HepG2 (cell line): ENCODE data around the gene ABCA4. TPM values are rescaled to one million over a fixed set of nuclear protein-coding genes. Genes with fewer than 3 reads are reported as not detected.
A peak's percentile ranks its signal among the peaks of the same experiment; 100 is the strongest.

Experiments used
- ATAC-seq: fragments of 200-7000 bp; cut with Tn5 transposase; 3 replicates; pipeline ENCODE4 v1.9.1; 2020; ENCODE audit warnings: mild to moderate bottlenecking, moderate library complexity
- BruUV-seq: library from RNA; stranded (reverse); fragments of 400-500 nt; replicated peaks from 2 replicates; lab custom pipeline; 2021; lab: Mats Ljungman, UMichigan
- CTCF ChIA-PET: fragments of 300-600 bp; formaldehyde crosslinking; extraction: SDS; loops from one replicate; lab custom pipeline; 2021; ENCODE audit warnings: low total read pairs, inconsistent platforms, low intra/inter-chr PET ratio; lab: Yijun Ruan, JAX
- POLR2A ChIA-PET: fragments of 350-600 bp; sonication (Branson Sonifier 250); formaldehyde crosslinking; loops from one replicate; lab custom pipeline; 2020; ENCODE audit warnings: antibody characterized with exemption, inconsistent platforms; lab: Yijun Ruan, JAX
- DNase-seq: peaks from one replicate; pipeline ENCODE4 v3.0.0-alpha.2; 2015; ENCODE audit warnings: low spot score
- FAIRE-seq: peaks from 3 replicates; lab custom pipeline; 2011; peaks lifted over from hg19 to GRCh38; lab: Jason Lieb, UNC
- H2AFZ ChIP-seq: one replicate; pipeline ENCODE4 v1.6.1; 2011; ENCODE audit warnings: low read length, inconsistent platforms
- H3K27ac ChIP-seq: fragments of 300-600 bp; 3 replicates; pipeline ENCODE4 v1.8.0; 2011; ENCODE audit warnings: mixed run types, mild to moderate bottlenecking, mixed read lengths, low read length, inconsistent platforms; ENCODE audit not compliant: insufficient read depth; ENCODE audit errors: extremely low read length
- H3K27me3 ChIP-seq, 2 experiments: fragments of 200-600 bp in 1 of 2; 2 replicates in 1 of 2; 3 replicates in 1 of 2; pipeline versions ENCODE4 v1.6.0 to v1.8.0; 2011; ENCODE audit warnings: low read length in 2 of 2, mild to moderate bottlenecking in 2 of 2, moderate library complexity in 2 of 2, inconsistent platforms in 1 of 2; ENCODE audit not compliant: insufficient read depth in 2 of 2, control insufficient read depth in 1 of 2
- H3K36me3 ChIP-seq, 2 experiments: fragments of 200-600 bp in 1 of 2; replicated peaks in 1 of 2; 2 replicates in 1 of 2; 3 replicates in 1 of 2; pipeline versions ENCODE4 v1.5.1 to v1.8.0; 2011; ENCODE audit warnings: low read length in 2 of 2, inconsistent platforms in 1 of 2; ENCODE audit not compliant: insufficient read depth in 2 of 2, control insufficient read depth in 1 of 2
- H3K4me1 ChIP-seq: 2 replicates; pipeline ENCODE4 v1.5.1; 2012; ENCODE audit warnings: low read length, inconsistent platforms; ENCODE audit not compliant: insufficient read depth
- H3K4me2 ChIP-seq: 2 replicates; pipeline ENCODE4 v1.6.0; 2011; ENCODE audit warnings: low read depth, low read length, inconsistent platforms
- H3K4me3 ChIP-seq, 3 experiments: fragments of 200-600 bp in 1 of 3; sonication (generic), shearing (Covaris generic) in 1 of 3; replicated peaks in 1 of 3; 2 replicates each; pipeline ENCODE4 v1.5.1; 2011 to 2016; ENCODE audit warnings: low read length in 3 of 3, inconsistent platforms in 2 of 3, low read depth in 2 of 3, mild to moderate bottlenecking in 2 of 3, control low read depth in 1 of 3, mixed read lengths in 1 of 3; ENCODE audit not compliant: insufficient read depth in 1 of 3
- H3K79me2 ChIP-seq: one replicate; pipeline ENCODE4 v1.6.1; 2011; ENCODE audit warnings: low read length, inconsistent platforms; ENCODE audit not compliant: insufficient read depth
- H3K9ac ChIP-seq: 2 replicates; pipeline ENCODE4 v1.6.0; 2011; ENCODE audit warnings: mild to moderate bottlenecking, low read depth, low read length, inconsistent platforms; ENCODE audit not compliant: insufficient read depth
- H3K9me3 ChIP-seq: 2 replicates; pipeline ENCODE4 v1.5.1; 2012; ENCODE audit warnings: mild to moderate bottlenecking, low read length
- H4K20me1 ChIP-seq: 2 replicates; pipeline ENCODE4 v1.6.0; 2011; ENCODE audit warnings: inconsistent platforms, mild to moderate bottlenecking, low read length, moderate library complexity; ENCODE audit not compliant: insufficient read depth
- JUND ChIP-seq: sonication (generic); formaldehyde crosslinking; IDR thresholded peaks from 2 replicates; pipeline ENCODE4 v1.8.0; 2022; ENCODE audit warnings: mild to moderate bottlenecking, missing genetic modification reagents
- MIER2 ChIP-seq: IDR thresholded peaks from 2 replicates; pipeline ENCODE4 v1.6.1; 2016; ENCODE audit warnings: missing biosample characterization, missing genetic modification reagents
- REST ChIP-seq, 2 experiments: IDR thresholded peaks; 2 replicates each; pipeline ENCODE4 v1.6.1; 2011 to 2012; ENCODE audit warnings: low read length in 2 of 2, borderline replicate concordance in 1 of 2, low read depth in 1 of 2, mild to moderate bottlenecking in 1 of 2, moderate library complexity in 1 of 2
- SAP130 ChIP-seq: IDR thresholded peaks from 2 replicates; pipeline ENCODE4 v1.6.1; 2016; ENCODE audit warnings: low read depth
- SKIL ChIP-seq: sonication (generic); formaldehyde crosslinking; IDR thresholded peaks from 2 replicates; pipeline ENCODE4 v1.8.0; 2022; ENCODE audit warnings: missing genetic modification reagents, mild to moderate bottlenecking, moderate library complexity, borderline replicate concordance
- TBX2 ChIP-seq: sonication (generic); formaldehyde crosslinking; IDR thresholded peaks from 2 replicates; pipeline ENCODE4 v1.5.0; 2020; ENCODE audit warnings: missing genetic modification reagents, mild to moderate bottlenecking, borderline replicate concordance
- TGIF2 ChIP-seq: IDR thresholded peaks from 2 replicates; pipeline ENCODE4 v1.6.1; 2016; ENCODE audit warnings: control low read depth, missing compliant biosample characterization
- ZNF547 ChIP-seq: sonication (generic); formaldehyde crosslinking; IDR thresholded peaks from 2 replicates; pipeline ENCODE4 v1.5.1; 2020; ENCODE audit warnings: mild to moderate bottlenecking, missing genetic modification reagents
- ZNF563 ChIP-seq: sonication (generic); formaldehyde crosslinking; IDR thresholded peaks from 2 replicates; pipeline ENCODE4 v1.8.0; 2022; ENCODE audit warnings: mild to moderate bottlenecking, moderate library complexity, missing genetic modification reagents
- ZNF644 ChIP-seq: IDR thresholded peaks from 2 replicates; pipeline ENCODE4 v1.6.1; 2016; ENCODE audit warnings: low read depth
- ZNF709 ChIP-seq: sonication (generic); formaldehyde crosslinking; IDR thresholded peaks from 2 replicates; pipeline ENCODE4 v1.5.0; 2020; ENCODE audit warnings: mild to moderate bottlenecking, missing genetic modification reagents
- WGBS: methylation state at CpG from one replicate; pipeline ENCODE4 v1.1.6; 2017; ENCODE audit warnings: low lambda C conversion rate; 5-methylcytosine and 5-hydroxymethylcytosine counted together
- in situ Hi-C: cut with HindIII; loops from 2 replicates; pipeline ENCODE4 v1.10.0; 2017; ENCODE audit warnings: low pct_unique_long_range_greater_than_20kb; ENCODE audit not compliant: extremely low pct_ligation_motif_present
- intact Hi-C: fragments of 100-400 bp; cut with micrococcal nuclease; formaldehyde crosslinking; loops from one replicate; pipeline ENCODE4 v1.10.0; 2022; ENCODE audit not compliant: unreplicated experiment
- polyA plus RNA-seq, 8 experiments: library from polyadenylated mRNA; depleted of rRNA in 3 of 8; stranded (reverse) in 7 of 8; unstranded in 1 of 8; fragments of >200 nt; fragmentation: Illumina TruSeq in 4 of 8; extraction: Trizol in 4 of 8; gene quantifications; 2 replicates each; pipeline versions ENCODE4 v1.2.1 to v1.2.3, GENCODE V29; 2011 to 2016; ENCODE audit warnings: low read depth in 4 of 8, missing spikeins in 1 of 8, mixed read lengths in 1 of 8; ENCODE audit not compliant: insufficient read depth in 1 of 8
- total RNA-seq, 5 experiments: library from RNA; depleted of rRNA; stranded (reverse); fragments of >200 nt; fragmentation: Illumina TruSeq; extraction: Trizol; gene quantifications; 2 replicates each; pipeline ENCODE4 v1.2.3, GENCODE V29; 2016; ENCODE audit warnings: low read depth in 1 of 5
- TF ChIP-seq, protein P1 (sequence below): sonication (generic); formaldehyde crosslinking; IDR thresholded peaks from 2 replicates; pipeline ENCODE4 v1.5.1; 2020; ENCODE audit warnings: missing genetic modification reagents, mild to moderate bottlenecking, borderline replicate concordance

Gene ABCA4
- total and polyA plus RNA-seq, 2 of the 13 experiments (the other 11 are each of a cell fraction or from before 2014, with no cell fraction given) = 0.24 to 0.67 TPM

GRCh38 chr1:94100785-94101612, 19.9 kb downstream of the ABCA4 start:
- Histone ChIP-seq H3K9me3 (no peaks in the 10 kb centered on the region), H3K79me2 (no peaks in the 10 kb centered on the region), H3K4me3 (no peak overlapping the region), H3K27ac (no peak overlapping the region), H3K27me3 (peaks cover 0 to 15% of the 10 kb centered on the region in 2 experiments; a peak in 2 of 5 replicates), H4K20me1 (no peaks in the 10 kb centered on the region), H3K4me2 (no peak overlapping the region), H3K4me1 (peaks cover 68% of the 10 kb centered on the region), H3K9ac (no peak overlapping the region), H2AFZ (no peak overlapping the region), H3K36me3 (no peaks in the 10 kb centered on the region)
- 34% methylated on average over 13 of the region's 19 CpGs for WGBS
- FAIRE-seq = no peak
- ATAC-seq = no peak
- in situ Hi-C loops (no loop called here), intact Hi-C loops (no loop called here)
- no peak for DNase-seq
- POLR2A ChIA-PET = interaction anchor here (0.7 to 1.1 kb wide), 2 partner anchors 12 to 55 kb away, joined by 3 to 5 read pairs; no protein-coding TSS in a partner anchor
- CTCF ChIA-PET = no interaction called here
- BruUV-seq = no TSS peak
- 0 out of 2 replicates have a peak, but pooled peaks have one; percentile 13 for TF ChIP-seq ZNF644 (CRISPR knock-in tag)
- TF ChIP-seq ZNF547 = 0 out of 2 replicates have a peak, but pooled peaks have one; percentile 32
- no peak for TF ChIP-seq SKIL (CRISPR knock-in tag)
- peak; percentile 43; the same call in 1 of the 2 replicates for TF ChIP-seq ZNF563
- TF ChIP-seq, protein P1, sequence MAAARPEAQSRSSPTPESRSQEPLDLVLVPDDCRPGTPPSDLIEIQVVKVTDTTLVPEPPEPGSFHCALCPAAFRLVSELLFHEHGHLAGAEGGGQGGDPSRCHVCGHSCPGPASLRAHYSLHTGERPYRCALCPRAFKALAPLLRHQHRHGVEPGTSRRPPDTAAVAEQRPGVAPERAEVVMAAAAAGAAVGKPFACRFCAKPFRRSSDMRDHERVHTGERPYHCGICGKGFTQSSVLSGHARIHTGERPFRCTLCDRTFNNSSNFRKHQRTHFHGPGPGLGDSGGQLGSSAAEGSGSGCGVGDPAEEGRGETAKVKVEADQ (CRISPR knock-in tag) = 0 out of 2 replicates have a peak, but pooled peaks have one; percentile 38
- TF ChIP-seq ZNF709 (CRISPR knock-in tag) = peak; percentile 92; the same call in 1 of the 2 replicates
- peak; percentile 62 to 92 for TF ChIP-seq REST (IDR thresholded peaks at IDR 0.05; ENCODE audit: borderline replicate concordance in 1 of 2, low read depth in 1 of 2, low read length in 2 of 2)
- no peak for TF ChIP-seq JUND
- no peak for TF ChIP-seq TGIF2 (CRISPR knock-in tag)
- 0 out of 2 replicates have a peak, but pooled peaks have one; percentile 25 for TF ChIP-seq SAP130 (CRISPR knock-in tag)
- TF ChIP-seq MIER2 (CRISPR knock-in tag) = peak; percentile 92
- 0 out of 2 replicates have a peak, but pooled peaks have one; percentile 21 for TF ChIP-seq TBX2 (CRISPR knock-in tag)
